GM18870 (cell line): ENCODE results near the gene ITPR1.
"Not testable (repeated sequence)": the region's sequence is repeated elsewhere in the genome, so short reads cannot be mapped to it uniquely, and the experiment has no call there.

Experiments
- ATAC-seq: cut with Tn5 transposase; IDR thresholded peaks from one replicate; pipeline ENCODE4 v1.9.1; 2021; ENCODE audit warnings: moderate library complexity; ENCODE audit not compliant: unreplicated experiment

Gene ITPR1

DNA sequence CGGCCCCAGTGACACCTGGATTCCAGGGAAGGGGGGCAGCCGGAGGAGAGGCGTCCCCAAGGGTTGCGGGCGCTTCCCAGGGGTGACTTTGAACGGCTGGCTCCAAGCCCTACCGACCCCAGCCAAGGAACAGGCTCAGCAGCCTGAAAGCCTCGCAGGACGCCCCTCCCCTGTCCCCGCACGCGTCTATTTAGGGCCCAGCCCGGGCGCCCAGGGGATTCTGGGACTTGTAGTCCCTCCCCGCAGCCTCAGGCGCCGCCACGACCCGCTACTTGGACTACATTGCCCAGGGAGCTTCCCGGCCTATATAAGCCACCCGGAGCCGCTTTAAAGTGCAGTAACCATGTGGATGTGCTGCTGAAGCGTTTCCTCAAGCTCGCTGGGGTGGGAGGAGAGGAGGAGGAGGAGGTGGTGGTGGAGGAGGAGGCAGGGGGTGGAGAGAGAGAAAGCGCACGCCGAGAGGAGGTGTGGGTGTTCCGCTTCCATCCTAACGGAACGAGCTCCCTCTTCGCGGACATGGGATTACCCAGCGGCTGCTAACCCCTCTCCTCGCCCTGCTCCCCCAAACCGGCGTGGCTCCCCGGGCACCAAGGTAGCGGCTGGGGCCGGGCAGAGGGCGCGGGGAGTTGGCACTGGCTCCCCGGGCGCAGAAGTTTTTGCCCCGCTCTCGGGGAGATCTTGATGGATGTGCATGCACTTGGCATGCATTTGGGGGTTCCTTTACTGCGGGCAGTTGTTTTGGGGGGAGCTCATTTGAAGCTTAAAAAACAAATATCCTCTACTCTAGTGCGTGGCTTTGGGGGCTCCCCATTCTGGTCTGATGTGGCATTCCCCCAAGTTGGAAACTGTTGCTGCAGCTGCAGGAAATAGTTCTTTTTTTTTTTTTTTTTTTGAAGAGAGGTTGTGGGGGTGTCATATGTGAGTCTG is at the start of gene ITPR1:
Gene ITPR1 (plus strand): TSS at position 335 of the 927 bp plus-strand sequence. CDS start 23,144 bp downstream, outside the sequence.
- ATAC-seq = peak; percentile 85

DNA sequence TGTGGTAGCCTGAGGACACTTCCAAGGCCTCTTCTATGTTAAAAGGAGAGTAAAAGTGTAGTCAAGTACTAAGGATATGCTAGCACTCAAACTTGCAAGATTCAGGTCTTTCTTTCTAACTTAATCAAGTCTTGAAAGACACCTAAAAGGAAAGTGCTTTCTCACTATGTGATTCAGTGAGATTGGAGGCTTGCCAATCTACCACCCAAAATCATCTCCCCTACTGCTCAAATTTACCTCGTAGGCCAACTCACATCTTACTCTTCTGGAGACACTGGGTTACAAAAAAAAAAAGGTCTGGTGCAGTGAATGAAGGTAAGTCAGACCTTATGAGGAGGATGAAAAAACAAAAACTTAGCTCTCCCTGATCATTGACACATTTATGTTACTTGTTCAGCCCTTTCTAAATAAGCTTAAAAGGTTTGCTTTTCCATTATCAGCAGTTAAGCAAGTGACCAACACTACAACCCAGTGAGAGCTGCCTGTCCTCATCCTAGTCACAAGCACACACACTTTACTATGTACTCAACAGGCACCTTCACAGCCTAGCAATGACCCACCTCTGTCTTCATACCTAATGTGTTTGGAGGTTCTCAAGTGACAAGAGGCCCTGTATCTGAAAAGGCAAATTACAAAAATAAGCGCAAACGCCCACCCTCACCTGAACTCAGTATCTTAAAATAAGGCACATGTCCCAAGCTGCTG is 45.7 kb upstream of the ITPR1 start:
- no peak for ATAC-seq

DNA sequence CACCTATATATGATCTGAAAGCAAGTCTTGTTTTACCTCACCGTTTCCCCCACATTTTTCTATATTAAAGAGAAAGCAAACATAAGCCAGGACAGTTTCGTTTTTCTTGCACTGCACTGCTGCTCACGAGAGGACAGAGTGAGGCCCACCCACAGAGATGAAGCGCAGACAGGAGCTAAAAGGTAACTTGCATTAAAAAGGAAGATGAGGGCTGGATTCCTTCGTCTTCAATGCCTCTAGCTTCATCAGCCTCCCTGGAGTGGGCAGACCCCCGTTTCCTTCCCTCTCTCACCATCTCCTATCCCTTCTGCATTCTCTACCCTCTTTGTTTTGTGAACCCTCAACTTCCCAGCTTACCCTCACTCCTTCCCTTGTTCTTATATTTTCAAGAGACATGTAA is 45.0 kb upstream of the ITPR1 start:
- ATAC-seq = no peak

DNA sequence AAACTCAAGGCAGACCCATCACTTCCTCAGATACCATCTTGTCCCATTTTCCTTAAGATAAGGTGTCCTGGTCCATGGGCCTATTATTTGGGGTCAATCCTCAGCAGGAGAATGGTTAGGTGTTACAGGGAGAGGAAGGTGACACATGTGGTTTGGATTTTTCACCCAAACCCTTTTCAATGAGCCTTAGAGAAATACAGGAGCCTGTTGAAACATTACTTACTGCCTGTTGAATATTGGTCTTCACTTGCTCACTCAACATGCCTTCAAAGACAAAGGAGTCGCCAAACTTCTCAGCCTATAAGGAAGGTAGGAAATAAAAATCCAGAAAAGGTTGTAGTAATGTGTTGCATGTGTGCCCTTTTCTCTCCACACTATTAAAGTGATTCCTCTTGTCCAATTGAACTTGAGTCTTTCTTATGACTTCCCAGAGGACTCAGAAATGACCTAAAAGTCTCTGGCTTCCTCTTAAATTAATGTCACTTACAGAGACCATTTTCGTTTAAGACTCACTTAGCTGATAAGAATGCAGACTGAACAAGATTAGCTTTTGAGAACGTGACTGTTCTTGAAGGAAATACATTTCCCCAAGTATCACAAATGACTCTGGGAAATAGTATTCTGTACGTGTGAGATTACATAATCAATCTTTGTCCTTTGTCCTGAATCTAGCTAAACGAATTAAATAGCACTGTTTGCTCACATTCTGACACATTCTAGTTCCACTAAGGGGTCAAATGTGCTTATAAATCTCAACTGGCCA is 43.9 kb upstream of the ITPR1 start:
- no peak for ATAC-seq

DNA sequence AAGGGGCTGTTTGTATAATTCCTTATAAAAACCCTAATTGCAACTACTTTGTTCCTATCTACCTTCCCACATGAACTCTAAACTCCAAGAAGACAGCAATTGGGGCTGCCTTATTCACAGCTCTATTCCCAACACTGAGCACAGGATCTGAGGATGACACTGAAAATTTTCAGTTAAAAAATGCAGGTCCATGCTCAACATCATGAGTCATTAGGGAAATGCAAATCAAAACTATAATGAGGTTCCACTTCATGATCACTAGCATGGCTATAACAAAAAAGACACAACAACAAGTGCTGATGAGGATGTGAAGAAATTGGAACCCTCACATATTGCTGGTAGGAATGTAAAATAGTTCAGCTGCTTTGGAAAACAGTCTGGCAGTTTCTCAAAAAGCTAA is 39.0 kb upstream of the ITPR1 start:
- ATAC-seq = no peak

DNA sequence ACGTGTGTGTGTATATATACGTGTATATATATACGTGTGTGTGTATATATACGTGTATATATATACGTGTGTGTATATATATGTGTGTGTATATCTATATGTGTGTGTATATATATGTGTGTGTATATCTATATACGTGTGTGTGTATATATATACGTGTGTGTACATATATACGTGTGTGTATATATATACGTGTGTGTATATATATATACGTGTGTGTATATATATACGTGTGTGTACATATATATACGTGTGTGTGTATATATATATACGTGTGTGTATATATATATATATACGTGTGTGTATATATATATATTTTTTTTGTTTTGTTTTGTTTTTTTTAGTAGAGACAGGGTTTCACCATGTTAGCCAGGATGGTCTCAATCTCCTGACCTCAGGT is 36.4 kb upstream of the ITPR1 start:
- ATAC-seq = not testable (repeated sequence)

DNA sequence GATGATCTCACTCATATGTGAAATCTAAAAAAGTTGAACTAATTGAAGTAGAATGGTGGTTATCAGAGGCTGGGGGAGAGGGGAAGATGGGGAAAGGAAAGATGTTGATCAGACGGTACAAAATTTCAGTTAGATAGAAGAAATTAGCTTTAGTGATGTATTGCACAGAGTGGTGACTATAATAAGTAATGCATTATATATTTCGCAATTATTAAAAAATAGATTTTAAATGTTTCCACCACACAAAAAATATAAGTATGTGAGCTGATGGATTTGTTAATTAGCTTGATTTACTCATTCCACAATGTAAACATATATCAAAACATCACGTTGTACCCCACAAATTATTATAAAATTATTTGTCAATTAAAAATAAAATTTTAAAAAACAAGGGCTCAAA is 34.2 kb upstream of the ITPR1 start:
- no peak for ATAC-seq

DNA sequence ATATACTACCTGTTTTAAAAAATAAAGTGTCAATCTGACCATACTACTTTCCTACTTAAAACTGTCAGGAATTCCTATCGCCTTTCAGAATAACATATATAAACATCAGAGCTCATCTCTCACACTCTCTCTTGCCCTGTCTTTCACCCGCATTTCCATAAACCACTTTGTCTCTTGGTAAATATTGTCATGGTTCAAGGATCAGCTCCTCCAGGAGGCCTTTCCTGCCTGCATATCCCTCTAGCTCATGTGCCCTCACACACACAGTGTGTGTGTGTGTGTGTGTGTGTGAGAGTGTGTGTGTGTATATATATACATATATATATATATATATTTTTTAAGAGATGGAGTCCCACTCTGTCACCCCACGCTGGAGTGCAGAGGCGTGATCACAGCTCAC is 32.8 kb upstream of the ITPR1 start:
- no peak for ATAC-seq

DNA sequence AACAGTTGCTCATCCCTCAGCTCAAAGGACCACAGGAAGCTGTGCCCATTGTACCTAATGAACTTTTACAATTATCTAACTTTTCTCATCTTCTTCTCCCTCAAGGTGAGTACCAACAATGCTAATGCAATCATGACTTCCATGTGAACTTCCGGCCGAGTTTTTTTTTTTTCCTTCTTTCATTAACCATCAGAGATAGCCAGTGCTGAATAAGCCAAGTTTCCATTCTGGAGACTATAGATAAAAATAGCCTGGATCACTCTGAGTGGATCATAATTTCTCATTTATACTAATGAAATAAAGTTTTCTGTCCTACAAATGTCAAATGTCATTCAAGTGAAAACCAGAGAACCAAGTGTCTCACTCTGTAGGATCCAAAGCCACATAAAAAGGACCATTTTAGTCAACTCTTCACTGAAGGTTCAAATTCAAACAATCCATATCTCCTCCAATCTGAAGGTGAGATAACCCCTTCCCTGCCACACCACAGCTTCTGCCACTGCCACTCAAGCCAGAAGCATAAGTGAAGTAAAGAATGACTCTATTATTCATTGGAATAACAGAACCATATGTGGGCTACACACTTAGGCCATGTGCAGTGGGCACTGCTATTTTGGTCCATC is 31.6 kb upstream of the ITPR1 start:
- no peak for ATAC-seq

DNA sequence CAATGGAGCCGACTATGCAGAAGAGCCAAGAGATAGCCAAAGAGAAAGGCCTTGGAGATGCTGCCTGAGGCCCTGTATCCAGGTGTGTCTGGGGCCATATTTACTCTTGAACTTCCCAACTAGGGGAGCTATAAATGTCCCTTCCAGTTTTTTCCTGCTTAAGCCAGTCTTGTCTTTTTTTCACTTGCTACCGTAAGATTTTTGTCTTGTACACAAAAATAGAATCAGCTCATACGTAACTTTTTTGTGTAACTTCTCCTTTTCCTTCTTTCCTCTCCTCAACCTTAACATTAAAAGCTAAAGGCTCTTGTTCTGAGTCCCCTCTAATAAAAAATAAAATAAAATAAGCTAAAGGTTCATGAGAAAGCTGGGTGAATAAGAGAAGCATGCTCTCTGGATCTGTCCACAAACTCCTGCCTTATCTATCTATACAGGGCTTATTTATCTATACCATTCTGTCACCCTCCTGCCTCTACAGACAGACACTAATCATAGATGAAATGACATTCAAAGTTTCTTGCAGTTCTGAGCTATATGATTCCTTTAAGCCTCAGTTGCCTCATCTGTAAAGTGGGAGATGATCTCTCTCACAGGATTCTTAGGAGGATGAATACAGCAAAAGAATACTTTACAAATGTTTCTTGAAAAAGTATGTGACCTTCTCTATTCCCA is 30.6 kb upstream of the ITPR1 start:
- no peak for ATAC-seq

DNA sequence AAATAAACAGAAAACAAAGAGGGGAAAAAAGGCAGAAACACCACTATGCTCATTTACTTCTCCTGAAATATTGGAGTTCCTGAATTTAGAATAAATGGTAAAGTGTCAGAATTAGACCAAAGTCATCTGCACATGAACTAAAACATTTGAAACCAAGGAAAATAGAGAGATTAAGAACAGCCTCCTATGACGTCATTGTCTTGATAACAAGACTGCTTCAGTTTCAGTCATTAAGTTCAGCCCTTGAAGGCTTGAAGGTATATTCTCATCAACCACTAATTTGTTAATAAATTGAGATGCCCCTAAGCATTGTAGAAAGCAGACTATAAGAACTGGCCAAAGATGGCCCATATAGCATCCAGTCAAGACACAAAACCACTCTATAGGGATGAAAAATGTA is 28.6 kb upstream of the ITPR1 start:
- ATAC-seq = no peak

DNA sequence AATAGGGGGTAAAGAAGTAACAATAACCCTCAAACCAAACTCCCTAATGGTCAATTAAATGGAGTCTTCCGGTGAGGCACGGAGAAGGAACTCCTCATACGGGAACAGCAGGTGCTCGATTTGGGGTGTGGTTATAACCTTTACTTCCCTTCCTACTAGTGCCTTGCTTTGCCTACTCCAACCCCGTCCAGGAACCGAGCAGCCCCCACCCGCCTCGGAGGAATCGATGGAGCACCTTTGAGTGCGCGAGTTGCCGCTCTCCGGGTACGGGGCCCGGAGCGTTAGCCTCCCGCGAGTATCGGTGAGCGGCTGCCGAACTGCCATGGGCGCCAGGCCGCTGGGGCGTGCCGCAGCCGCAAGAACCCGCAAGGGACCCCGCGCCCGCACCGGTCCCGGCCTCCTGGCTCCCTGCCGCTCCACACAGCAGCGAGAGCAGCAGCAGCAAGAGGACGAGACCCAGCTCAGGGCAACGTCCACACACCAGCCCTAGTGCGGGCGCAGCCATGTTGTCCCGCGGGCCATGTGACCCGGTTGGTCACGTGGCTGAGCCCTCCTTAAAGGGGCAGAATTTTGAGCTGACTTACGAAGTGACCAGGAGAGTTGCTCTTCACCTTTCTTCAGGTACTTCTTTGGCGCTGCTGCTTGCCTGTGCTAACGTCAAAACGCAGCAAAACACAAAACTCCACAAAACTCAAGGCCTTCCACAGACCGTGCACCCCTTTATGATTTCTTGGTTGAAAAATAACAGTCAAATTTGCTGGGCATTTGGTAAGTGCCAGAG is 26.2 kb upstream of the ITPR1 start, which contains the start of gene SUMF1:
Gene SUMF1 (minus strand): TSS at position 529 of the 781 bp plus-strand sequence. CDS start 24 bp downstream, at position 505.
- ATAC-seq = peak; percentile 99

DNA sequence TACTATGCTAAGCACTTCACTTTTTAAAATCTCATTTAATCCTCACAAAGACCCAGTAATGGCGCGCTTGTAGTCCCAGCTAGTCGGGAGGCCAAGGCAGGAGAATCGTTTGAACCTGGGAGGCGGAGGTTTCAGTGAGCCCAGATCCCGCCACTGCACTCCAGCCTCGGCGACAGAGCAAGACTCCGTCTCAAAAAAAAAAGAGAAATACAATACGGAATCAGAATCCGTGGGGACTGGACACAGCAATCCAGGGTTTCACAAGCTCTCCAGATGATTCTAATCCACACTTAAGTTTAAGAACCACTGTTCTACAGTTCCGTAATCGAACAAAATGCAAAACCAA is 25.7 kb upstream of the ITPR1 start:
- no peak for ATAC-seq

DNA sequence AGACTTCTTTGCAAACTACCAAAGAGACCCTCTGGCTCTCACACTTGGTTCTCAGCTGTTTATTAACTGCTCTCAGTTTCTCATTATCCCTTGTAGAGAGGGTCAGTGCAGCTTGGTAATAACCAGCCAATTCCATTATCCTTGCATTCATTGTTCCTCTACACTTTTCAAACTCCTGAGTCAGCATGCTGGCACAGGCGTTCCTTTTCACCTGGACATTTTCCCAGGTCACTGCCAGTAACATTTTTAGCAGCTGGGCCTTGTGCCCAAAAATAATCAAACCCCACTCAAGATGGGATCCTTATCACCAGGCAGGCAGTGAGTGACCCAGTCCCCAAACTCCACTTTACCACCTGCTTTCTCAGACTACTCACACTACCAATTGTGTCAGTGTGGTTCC is 21.2 kb upstream of the ITPR1 start:
- no peak for ATAC-seq

DNA sequence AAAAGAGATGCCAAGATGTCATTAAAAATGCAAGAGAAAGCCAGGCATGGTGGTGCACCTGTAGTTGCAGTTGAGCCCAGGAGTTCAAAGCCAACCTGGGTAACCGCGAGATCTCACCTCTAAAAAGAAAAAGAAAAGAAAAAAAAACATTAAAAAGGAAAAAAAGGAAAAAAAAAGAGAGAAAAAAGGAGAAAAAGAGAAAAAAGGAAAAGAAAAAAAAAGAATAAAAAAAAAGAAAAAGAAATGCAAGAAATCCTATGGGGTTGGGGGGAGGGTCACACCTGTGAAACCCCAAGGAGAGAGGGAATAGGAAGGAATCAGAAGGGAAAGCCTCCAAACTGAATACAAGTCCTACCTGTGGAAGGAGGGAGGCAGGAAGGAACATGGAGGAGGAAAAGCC is 20.8 kb upstream of the ITPR1 start:
- no peak for ATAC-seq

DNA sequence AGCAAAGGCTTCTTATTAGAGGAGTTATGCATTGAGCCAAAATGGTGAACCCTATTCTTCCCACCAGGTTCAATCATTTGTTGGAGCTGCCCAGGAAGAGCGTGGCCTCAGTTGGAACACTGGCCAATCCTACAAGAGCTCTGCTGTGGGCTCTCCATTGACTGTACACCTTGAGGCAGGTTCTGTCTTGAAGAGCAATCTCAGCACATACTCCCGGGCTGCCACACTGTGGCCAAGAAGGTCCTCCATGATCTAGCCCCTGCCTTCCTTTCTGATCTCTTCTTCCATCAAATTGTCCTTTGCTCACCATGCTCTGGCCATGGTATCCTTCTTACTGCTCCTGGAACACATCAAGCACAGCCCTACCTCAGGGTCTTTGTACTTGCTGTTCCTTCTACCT is 20.4 kb upstream of the ITPR1 start:
- no peak for ATAC-seq

DNA sequence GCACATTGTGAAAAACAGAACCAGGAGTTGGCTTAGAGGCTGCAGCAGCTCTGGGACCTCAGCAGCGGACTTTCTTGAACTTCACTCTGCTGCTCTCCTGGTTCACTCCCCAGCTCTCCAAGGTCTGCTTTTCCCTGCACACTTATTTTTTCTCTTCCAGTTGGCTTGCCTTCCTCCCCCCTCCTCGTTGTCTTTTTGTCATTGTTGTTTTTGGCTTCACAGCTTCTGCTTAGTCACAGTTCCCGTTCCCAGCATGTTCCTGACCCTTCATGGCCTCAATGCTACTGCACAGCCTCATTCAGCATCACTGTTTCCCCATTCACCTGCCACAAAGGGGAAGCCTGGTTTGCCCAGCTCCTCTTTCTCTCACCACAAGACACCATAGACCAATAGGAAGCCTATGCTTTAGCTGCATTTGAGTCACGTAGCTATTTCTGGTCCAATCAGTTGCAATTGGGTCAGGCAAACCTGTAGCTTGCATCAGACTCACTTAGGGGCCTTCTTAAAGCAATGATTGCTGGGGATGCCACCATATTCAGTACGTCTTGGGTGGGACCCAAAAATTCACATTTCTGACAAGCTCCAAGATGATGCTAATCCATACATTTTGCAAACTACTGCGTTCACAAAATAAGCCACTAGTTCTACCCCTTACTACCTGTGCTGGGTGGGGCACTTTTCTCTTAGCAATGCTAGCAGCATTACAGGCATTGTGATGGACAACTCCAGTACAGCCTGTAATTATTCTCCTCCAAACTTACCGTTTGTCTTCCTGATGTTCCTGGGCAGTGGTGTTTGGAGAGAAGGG is 18.3 kb upstream of the ITPR1 start:
- ATAC-seq = peak; percentile 73

DNA sequence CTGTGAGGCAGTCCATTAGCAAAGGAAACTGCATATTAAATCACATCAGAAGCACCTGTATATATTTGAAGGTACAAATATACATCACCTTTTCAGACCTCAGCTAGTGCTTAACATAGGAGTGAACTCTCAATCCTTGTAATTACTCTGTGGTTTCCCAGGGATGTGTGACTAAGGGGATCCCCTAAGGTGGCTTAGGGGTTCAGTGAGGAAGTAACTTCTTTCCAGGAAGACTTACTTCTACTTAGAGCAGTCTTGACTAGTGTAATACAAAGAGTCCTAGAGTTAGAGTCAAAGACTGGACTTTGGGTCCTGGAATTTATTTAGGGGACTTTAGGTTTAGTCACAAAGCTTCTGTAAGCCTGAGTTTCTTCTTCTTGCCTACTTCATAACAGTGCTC is 17.3 kb upstream of the ITPR1 start:
- no peak for ATAC-seq

DNA sequence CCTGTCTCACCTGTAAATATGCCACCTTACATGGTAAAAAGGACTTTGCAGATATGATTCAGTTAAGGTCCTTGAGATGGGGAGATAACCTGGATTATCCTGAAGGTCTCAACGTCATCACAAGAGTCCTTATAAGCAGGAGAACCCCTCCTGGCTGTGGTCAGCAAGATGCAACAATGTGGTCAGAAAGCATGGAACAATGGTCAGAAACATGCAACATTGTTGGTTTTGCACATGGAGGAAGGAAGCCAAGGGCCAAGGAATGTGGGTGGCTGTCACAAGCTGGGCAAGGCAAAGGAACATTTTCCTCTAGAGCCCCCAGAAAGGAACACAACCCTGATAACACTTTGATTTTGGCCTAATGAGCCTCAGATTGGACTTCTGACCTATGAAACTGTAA is 16.7 kb upstream of the ITPR1 start:
- ATAC-seq = no peak
